ENCODE results near the gene TIPARP. TPM values are rescaled to one million over a fixed set of nuclear protein-coding genes. Genes with fewer than 3 reads are reported as not detected.

TIPARP gene
- total and polyA plus RNA-seq, 4 donors: 4.4 to 13.6 (median 8.8) TPM

GRCh38 chr3:156705761-156706616 lies 31.6 kb downstream of the TIPARP start (continued):
- TF ChIP-seq REST (IDR thresholded peaks at IDR 0.05): no peak
- no peak for TF ChIP-seq NR2F2 (IDR thresholded peaks at IDR 0.05)
- no peak for TF ChIP-seq RAD21 (IDR thresholded peaks at IDR 0.05)
- TF ChIP-seq FOXA2 (IDR thresholded peaks at IDR 0.05): no peak
- TF ChIP-seq SP1 (IDR thresholded peaks at IDR 0.05): no peak
- no peak for TF ChIP-seq MAX (IDR thresholded peaks at IDR 0.05)
- no peak for TF ChIP-seq FOXA1 (IDR thresholded peaks at IDR 0.05)
- TF ChIP-seq EGR1 (IDR thresholded peaks at IDR 0.05; ENCODE audit: low read depth in 2 of 2): no peak
- no peak for TF ChIP-seq JUND (IDR thresholded peaks at IDR 0.05)

GRCh38 chr3:156707588-156707987 lies 33.2 kb downstream of the TIPARP start:
- peaks cover 6 to 36% (median 10%) of the 10 kb centered on the region in 4 donors for H3K36me3 ChIP-seq (ENCODE audit: control insufficient read depth in 4 of 4, insufficient read depth in 3 of 4, low read depth in 1 of 4, low read length in 3 of 4)
- no peak for TF ChIP-seq SP1 (IDR thresholded peaks at IDR 0.05)
- TF ChIP-seq FOXA2 (IDR thresholded peaks at IDR 0.05): no peak
- no peak for TF ChIP-seq HNF4G (IDR thresholded peaks at IDR 0.05)
- TF ChIP-seq FOXA1 (IDR thresholded peaks at IDR 0.05): no peak
- TF ChIP-seq EGR1 (IDR thresholded peaks at IDR 0.05; ENCODE audit: low read depth in 2 of 2): no peak
- TF ChIP-seq RAD21 (IDR thresholded peaks at IDR 0.05): no peak
- TF ChIP-seq GABPA (IDR thresholded peaks at IDR 0.05 in 1 of 2, conservative IDR thresholded peaks at IDR 0.05 in 1 of 2): no peak
- TF ChIP-seq YY1 (IDR thresholded peaks at IDR 0.05): no peak
- TF ChIP-seq CTCF (IDR thresholded peaks at IDR 0.05; ENCODE audit: low read depth, low read length, missing input control): no peak
- TF ChIP-seq TAF1 (conservative IDR thresholded peaks at IDR 0.05): no peak
- no peak for TF ChIP-seq ATF3 (IDR thresholded peaks at IDR 0.05)
- TF ChIP-seq JUND (IDR thresholded peaks at IDR 0.05): no peak
- no peak for TF ChIP-seq NR2F2 (IDR thresholded peaks at IDR 0.05)
- TF ChIP-seq HNF4A (conservative IDR thresholded peaks at IDR 0.05): no peak
- TF ChIP-seq REST (IDR thresholded peaks at IDR 0.05): no peak
- no peak for TF ChIP-seq RXRA (IDR thresholded peaks at IDR 0.05)
- no peak for TF ChIP-seq MAX (IDR thresholded peaks at IDR 0.05)
- no peak for TF ChIP-seq ZBTB33 (IDR thresholded peaks at IDR 0.05)
- H3K27ac ChIP-seq (ENCODE audit: low read depth in 1 of 2, low read length in 2 of 2): no peak overlapping the region
- 97% methylated on average over 7 of the region's 7 CpGs for WGBS
- H3K4me3 ChIP-seq (ENCODE audit: low read depth in 1 of 3, low read length in 3 of 3): no peak overlapping the region
- DNase-seq (ENCODE audit: low spot score): no peak
- H3K9ac ChIP-seq (ENCODE audit: low read depth in 1 of 2, low read length in 2 of 2): no peak overlapping the region
- no peaks in the 10 kb centered on the region for H3K27me3 ChIP-seq (ENCODE audit: control insufficient read depth in 4 of 4, insufficient read depth in 4 of 4, low read length in 3 of 4)
- no peaks in the 10 kb centered on the region for H3K9me3 ChIP-seq (ENCODE audit: control insufficient read depth in 4 of 4, low read length in 3 of 4)
- H3K4me1 ChIP-seq (ENCODE audit: control insufficient read depth in 4 of 4, insufficient read depth in 4 of 4, low read length in 3 of 4): peaks cover 0 to 18% (median 5%) of the 10 kb centered on the region in 4 donors
